ENCODE data around the gene SGPP1.

GRCh38 chr14:63662776-63663175 is 65.1 kb downstream of the SGPP1 start:
- TF ChIP-seq, protein P1, sequence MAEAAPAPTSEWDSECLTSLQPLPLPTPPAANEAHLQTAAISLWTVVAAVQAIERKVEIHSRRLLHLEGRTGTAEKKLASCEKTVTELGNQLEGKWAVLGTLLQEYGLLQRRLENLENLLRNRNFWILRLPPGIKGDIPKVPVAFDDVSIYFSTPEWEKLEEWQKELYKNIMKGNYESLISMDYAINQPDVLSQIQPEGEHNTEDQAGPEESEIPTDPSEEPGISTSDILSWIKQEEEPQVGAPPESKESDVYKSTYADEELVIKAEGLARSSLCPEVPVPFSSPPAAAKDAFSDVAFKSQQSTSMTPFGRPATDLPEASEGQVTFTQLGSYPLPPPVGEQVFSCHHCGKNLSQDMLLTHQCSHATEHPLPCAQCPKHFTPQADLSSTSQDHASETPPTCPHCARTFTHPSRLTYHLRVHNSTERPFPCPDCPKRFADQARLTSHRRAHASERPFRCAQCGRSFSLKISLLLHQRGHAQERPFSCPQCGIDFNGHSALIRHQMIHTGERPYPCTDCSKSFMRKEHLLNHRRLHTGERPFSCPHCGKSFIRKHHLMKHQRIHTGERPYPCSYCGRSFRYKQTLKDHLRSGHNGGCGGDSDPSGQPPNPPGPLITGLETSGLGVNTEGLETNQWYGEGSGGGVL (tag by site-specific recombination; IDR thresholded peaks at IDR 0.05): no peak
- TF ChIP-seq ZBTB11 (tag by site-specific recombination; conservative IDR thresholded peaks at IDR 0.05; ENCODE audit: low read depth) (no peak), ZNF37A (tag by site-specific recombination; IDR thresholded peaks at IDR 0.05) (no peak), ZNF311 (tag by site-specific recombination; IDR thresholded peaks at IDR 0.05; ENCODE audit: borderline replicate concordance) (no peak), ZNF416 (tag by site-specific recombination; IDR thresholded peaks at IDR 0.05) (no peak), BCL11A (tag by site-specific recombination; IDR thresholded peaks at IDR 0.05; ENCODE audit: low read depth) (no peak), REPIN1 (tag by site-specific recombination; IDR thresholded peaks at IDR 0.05; ENCODE audit: low read depth) (no peak), CTCF (tag by site-specific recombination; IDR thresholded peaks at IDR 0.05) (no peak), ZNF501 (tag by site-specific recombination; IDR thresholded peaks at IDR 0.05) (no peak)

Measured in HEK293 (cell line).